Activated naive CD4-positive, alpha-beta T cell treated with Interleukin-2 at 50 U/mL for 16 hours (primary cell): ENCODE results near the gene ARVCF.

Experiments
- DNase-seq: peaks from one replicate; pipeline ENCODE4 v3.0.0-alpha.2; 2020

ARVCF gene

GRCh38 chr22:20029550-20030225 is 13.1 kb upstream of the ARVCF start:
- DNase-seq: no peak

GRCh38 chr22:20028855-20029549 is 12.4 kb upstream of the ARVCF start:
- no peak for DNase-seq

GRCh38 chr22:20027966-20028854 is 11.6 kb upstream of the ARVCF start:
- no peak for DNase-seq

- DNase-seq: no peak
Observed at GRCh38 chr22:20026996-20027601, 10.5 kb upstream of the ARVCF start.

- no peak for DNase-seq
Observed at GRCh38 chr22:20026204-20026908, 9.7 kb upstream of the ARVCF start.

GRCh38 chr22:20025401-20026203 is 9.0 kb upstream of the ARVCF start:
- no peak for DNase-seq

- no peak for DNase-seq
Observed at GRCh38 chr22:20024650-20025397, 8.2 kb upstream of the ARVCF start.

- DNase-seq: no peak
Observed at GRCh38 chr22:20024225-20024624, 7.6 kb upstream of the ARVCF start.

- no peak for DNase-seq
Observed at GRCh38 chr22:20022978-20023613, 6.5 kb upstream of the ARVCF start.

GRCh38 chr22:20022231-20022977 is 5.8 kb upstream of the ARVCF start:
- no peak for DNase-seq

GRCh38 chr22:20021196-20022181 is 4.9 kb upstream of the ARVCF start:
- DNase-seq: peak; percentile 19

- DNase-seq: peak; percentile 93
Observed at GRCh38 chr22:20020533-20021195, 4.0 kb upstream of the ARVCF start, which contains the start of gene TANGO2. Gene TANGO2 (plus strand): TSS chr22:20021110. CDS start chr22:20036799, 15,689 bp downstream.

GRCh38 chr22:20019661-20020532 is 3.3 kb upstream of the ARVCF start:
- DNase-seq: no peak

- no peak for DNase-seq
Observed at GRCh38 chr22:20018001-20018400, 1.4 kb upstream of the ARVCF start.

- DNase-seq: no peak
Observed at GRCh38 chr22:20017622-20017958, 967 bp upstream of the ARVCF start.

GRCh38 chr22:20015971-20016733 is 471 bp downstream of the ARVCF start:
- DNase-seq: peak; percentile 26
